Adipocyte (in vitro differentiated cells): ENCODE measurements around the gene ATRN.

Source experiments
- DNase-seq: peaks from one replicate; pipeline ENCODE4 v3.0.0-alpha.2; 2015; ENCODE audit warnings: low read depth
- H3K27me3 ChIP-seq: replicated peaks from 2 replicates; pipeline ENCODE4 v1.7.0; 2013; ENCODE audit warnings: mild to moderate bottlenecking, low read length, moderate library complexity; ENCODE audit not compliant: control insufficient read depth, insufficient read depth
- H3K36me3 ChIP-seq: 2 replicates; pipeline ENCODE4 v1.7.0; 2013; ENCODE audit warnings: low read length, mild to moderate bottlenecking, moderate library complexity; ENCODE audit not compliant: control insufficient read depth, insufficient read depth, severe bottlenecking
- H3K4me1 ChIP-seq: 2 replicates; pipeline ENCODE4 v1.7.0; 2013; ENCODE audit warnings: mild to moderate bottlenecking, low read length, moderate library complexity; ENCODE audit not compliant: control insufficient read depth, insufficient read depth
- H3K4me3 ChIP-seq: 2 replicates; pipeline ENCODE4 v1.7.0; 2013; ENCODE audit warnings: mild to moderate bottlenecking, low read length, moderate library complexity
- H3K9ac ChIP-seq: 2 replicates; pipeline ENCODE4 v1.7.0; 2013; ENCODE audit warnings: mild to moderate bottlenecking, low read length, moderate library complexity
- H3K9me3 ChIP-seq: 2 replicates; pipeline ENCODE4 v1.7.0; 2013; ENCODE audit warnings: mild to moderate bottlenecking, low read length, moderate library complexity; ENCODE audit not compliant: control insufficient read depth

ATRN gene

DNA sequence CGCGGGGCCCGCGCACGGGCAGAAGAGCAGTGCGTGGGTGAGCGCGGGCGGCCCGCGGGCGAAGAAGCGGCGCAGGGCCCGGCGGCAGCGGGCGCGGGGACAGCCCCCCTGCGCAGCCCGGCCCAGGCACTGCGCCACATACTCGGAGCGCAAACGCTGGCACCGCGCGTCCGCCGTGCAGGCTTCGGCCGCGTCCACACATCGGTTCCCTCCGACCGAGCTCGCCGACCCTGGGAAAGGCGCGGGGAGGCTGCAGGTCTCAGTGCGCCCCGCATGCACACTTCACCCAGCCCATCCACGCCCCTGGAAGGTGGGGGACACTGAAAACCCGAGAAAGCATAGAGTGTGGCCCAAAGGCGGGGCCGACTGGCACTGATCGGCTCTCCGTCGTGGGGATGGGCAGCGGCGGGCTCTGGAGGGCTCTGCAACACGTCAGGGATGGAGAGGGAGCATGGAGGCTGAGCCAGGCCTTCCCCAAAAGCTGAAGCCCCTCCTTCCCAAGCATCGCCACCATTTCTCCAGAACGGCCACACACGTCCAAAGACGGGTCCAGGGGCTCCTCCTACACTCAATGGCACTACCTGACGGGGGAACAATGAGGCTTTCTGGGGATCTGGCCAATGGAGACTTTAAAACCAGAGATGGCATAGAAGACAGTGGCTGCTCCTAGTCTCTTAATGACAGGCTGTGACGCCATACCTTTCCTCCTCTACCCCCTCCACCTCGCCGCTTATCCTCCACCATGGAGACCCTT, 190.4 kb downstream of the ATRN start:
- Histone ChIP-seq H3K27me3 (peaks cover 48% of the 10 kb centered on the region), H3K36me3 (no peaks in the 10 kb centered on the region), H3K9ac (no peak overlapping the region), H3K4me1 (no peaks in the 10 kb centered on the region), H3K4me3 (no peak overlapping the region), H3K9me3 (no peaks in the 10 kb centered on the region)
- DNase-seq: peak; percentile 14

DNA sequence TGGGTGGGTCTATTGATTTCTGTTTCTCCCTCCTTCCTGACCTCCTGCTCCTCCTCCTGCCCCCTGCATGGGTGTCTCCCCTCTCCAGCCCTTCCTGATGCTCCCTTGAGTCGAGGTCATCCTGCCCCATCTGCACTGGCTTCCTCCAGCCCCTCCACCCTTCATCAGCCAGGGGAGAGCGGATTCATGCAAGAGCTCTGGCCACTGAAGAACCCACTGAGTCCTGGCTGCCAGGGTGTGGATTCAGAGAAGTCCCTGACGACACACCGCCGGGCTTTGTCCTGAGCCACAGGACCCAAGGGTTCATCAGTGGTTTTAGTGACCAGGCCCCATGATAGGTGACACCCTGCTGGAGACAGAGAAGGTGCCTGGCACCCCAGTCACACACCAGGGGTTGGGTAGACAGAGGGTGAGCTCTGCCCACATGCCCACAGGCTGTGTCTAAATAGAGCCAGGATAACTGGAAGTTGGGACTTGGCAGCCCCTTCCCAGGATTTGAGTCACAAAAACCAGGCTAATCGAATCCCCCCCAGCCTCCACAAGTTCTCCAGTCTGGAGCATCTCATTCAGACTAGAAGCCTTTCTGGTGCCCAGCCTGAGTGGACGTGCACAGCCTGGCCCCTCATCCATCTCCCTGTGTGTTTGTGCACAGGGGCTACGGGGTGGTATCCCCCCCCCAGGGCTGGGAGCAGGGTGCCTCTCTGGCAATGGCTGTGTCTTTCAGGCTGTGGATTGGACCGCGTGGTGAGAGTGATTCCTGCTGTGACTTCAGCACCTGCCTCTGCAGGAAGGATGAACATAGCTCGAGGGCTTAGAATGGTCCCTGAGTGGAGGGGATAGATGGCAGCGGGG, 191.2 kb downstream of the ATRN start:
- H3K9me3 ChIP-seq: no peaks in the 10 kb centered on the region
- H3K9ac ChIP-seq: no peak overlapping the region
- H3K36me3 ChIP-seq: no peaks in the 10 kb centered on the region
- H3K4me3 ChIP-seq: no peak overlapping the region
- H3K27me3 ChIP-seq: peaks cover 48% of the 10 kb centered on the region
- no peak for DNase-seq
- no peaks in the 10 kb centered on the region for H3K4me1 ChIP-seq

DNA sequence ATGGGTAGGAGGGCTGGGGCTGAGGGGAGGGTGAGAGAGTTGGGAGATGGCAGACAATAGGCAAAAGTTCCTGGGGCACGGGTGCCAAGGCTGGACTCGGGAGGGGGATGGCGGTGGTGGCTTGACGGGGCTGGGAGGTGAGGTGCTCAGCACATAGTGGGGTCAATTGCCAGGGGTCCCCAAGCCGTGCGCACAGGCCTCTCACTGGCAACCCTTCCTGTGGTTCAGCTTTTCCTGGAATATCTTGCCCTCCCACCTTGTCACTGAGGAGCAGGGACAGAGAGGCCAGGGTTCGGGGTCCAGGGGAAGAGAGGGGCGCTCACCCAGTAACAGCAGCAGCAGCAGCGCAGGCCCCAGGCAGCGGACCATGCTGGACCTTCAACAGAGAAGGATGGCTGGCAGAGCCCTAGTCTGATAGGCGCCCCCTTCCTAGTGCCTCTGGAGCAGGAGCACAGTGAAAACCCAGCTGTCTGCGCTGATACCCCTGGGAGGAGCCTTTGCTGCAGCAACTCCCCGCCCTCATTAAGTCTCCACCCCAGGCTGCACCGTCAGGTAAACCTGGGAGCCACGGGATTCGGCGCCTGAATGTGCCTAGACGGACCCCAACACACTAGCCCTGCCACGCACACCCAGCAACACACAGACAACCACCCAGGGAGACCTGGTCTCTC, 192.3 kb downstream of the ATRN start, which contains the start of gene GFRA4:
TSS of gene GFRA4 (minus strand) at position 369 of the 671 bp plus-strand sequence. CDS start at position 369, 0 bp downstream.
- H3K4me1 ChIP-seq: no peaks in the 10 kb centered on the region
- no peak for DNase-seq
- no peak within 1 kb of the TSS for H3K4me3 ChIP-seq
- peaks cover 38% of the 10 kb centered on the region for H3K27me3 ChIP-seq
- H3K9ac ChIP-seq: no peak within 1 kb of the TSS
- H3K36me3 ChIP-seq: no peaks in the 10 kb centered on the region
- no peaks in the 10 kb centered on the region for H3K9me3 ChIP-seq

DNA sequence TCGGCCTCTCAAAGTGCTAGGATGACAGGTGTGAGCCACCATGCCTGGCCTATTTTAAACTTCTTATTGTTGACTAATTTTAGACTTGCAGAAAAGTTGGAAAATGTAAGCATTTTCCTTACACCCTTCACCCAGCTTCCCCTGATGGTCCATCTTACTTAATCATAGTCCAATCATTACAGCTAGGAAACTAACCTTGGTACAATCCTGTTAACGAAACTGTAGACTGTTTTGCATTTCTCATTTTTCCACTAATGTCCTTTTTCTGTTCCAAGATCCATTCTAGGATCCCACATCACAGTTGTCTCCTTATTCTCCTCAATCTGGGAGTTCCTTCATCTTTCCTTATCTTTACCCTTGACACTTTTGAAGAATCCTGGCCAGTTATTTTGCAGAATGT, 193.0 kb downstream of the ATRN start:
- no peak overlapping the region for H3K9ac ChIP-seq
- H3K9me3 ChIP-seq: no peaks in the 10 kb centered on the region
- H3K27me3 ChIP-seq: peaks cover 31% of the 10 kb centered on the region
- no peak for DNase-seq
- H3K4me1 ChIP-seq: no peaks in the 10 kb centered on the region
- H3K36me3 ChIP-seq: no peaks in the 10 kb centered on the region
- no peak overlapping the region for H3K4me3 ChIP-seq

DNA sequence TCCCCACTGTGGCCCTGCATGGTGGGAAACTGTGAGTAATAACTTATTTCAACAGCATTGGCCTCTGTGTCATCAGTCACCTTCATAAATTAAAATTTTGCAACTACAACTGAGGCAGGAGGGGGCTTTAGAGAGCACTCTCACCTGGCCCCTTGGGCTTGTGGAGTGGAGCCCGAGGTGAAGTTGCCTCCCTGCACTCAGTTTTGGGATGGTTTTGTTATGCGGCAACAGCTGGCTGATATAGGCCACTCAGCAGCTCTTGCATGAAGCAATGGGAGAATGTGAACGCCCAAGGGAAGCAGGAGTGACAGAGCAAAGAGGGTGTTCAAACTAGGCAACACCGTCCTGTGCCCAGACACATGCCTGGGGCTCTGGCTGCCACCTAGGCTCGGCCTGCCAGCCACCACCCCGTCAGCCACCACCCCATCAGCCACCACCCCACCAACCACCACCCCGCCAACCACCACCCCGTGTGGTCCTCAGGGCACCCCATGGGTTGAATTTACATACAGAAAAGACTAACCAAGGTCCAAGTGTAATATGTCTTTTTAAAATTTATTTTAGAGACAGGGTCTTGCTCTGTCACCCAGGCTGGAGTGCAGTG, 196.7 kb downstream of the ATRN start:
- DNase-seq: no peak
- H3K9ac ChIP-seq: no peak overlapping the region
- H3K4me1 ChIP-seq: no peaks in the 10 kb centered on the region
- no peak overlapping the region for H3K4me3 ChIP-seq
- H3K9me3 ChIP-seq: no peaks in the 10 kb centered on the region
- peaks cover 4% of the 10 kb centered on the region for H3K27me3 ChIP-seq
- H3K36me3 ChIP-seq: peaks cover 12% of the 10 kb centered on the region

DNA sequence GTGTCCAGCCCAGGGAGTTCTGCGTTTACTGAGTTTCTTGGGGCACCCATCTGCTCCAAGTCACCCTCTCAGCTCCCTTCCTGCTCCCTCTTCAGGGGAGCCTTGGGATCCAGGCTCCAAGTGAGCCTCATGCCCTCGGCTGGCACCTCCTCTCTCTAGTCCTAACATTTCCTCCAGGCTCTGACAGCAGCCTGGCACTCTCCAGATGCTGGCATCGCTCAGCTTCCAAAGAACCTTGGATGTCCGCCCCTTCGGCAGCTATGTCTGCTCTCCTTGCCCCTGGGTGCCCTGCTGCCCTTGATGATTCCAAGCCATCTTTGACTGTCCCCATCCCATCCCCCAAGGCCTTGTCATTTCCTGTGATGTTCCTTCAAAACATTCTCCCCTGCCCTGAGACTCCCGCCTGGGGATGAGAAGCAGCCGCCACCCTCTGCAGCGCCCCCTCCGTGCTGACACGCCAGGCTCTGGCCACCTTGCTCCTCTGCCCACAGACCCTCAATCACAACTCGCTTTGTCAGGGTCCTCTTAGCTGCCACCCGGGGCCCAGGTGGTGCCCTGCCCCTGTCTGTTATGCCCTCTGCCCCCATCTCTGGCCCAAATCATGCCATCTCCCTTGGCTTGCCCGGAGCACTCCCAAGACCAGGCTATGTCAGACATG, 199.0 kb downstream of the ATRN start:
- no peak for DNase-seq
- no peaks in the 10 kb centered on the region for H3K27me3 ChIP-seq
- no peak overlapping the region for H3K4me3 ChIP-seq
- H3K4me1 ChIP-seq: no peaks in the 10 kb centered on the region
- H3K36me3 ChIP-seq: peaks cover 16% of the 10 kb centered on the region
- no peaks in the 10 kb centered on the region for H3K9me3 ChIP-seq
- no peak overlapping the region for H3K9ac ChIP-seq

DNA sequence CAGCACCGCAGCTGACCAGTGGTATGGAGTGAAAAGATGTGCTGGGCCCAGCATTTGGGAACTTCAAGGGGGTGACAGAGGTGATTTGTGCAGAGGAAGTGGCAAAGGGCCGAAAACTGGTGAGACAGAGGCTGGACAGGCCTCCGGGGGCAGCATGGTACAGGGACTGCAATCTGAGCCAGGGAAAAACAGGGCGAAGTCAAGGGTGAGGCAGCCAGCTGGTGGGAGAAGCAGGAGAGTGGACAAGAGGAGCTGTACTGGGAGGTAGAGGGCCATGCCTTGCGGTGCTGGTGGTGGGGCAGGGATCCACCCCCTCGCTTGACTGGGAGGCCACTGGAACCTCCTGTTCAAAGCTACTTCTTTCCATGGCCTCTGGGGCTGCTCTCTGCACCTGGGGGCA, 199.7 kb downstream of the ATRN start:
- no peak overlapping the region for H3K4me3 ChIP-seq
- no peak overlapping the region for H3K9ac ChIP-seq
- peaks cover 16% of the 10 kb centered on the region for H3K36me3 ChIP-seq
- DNase-seq: peak; percentile 31
- no peaks in the 10 kb centered on the region for H3K4me1 ChIP-seq
- H3K27me3 ChIP-seq: no peaks in the 10 kb centered on the region
- H3K9me3 ChIP-seq: no peaks in the 10 kb centered on the region

DNA sequence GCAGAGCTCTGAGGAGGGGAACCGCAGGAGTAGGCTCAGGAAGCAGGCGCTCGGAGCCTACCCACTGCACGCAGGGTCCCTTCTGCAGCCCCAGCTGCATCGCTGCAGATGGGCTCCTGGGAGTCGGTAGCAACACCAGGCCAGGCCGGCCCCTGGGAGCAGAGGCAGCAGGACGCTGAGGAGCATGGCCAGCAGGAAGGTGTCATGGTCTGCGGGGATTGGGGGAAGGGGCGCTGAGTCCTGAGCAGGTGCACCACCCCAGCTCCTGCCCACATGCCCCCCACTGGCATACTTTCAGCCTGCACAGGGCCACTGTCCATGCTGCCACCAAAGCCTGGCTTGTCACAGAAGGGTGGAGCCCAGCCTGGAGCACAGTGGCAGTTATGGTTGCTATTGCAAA, 200.1 kb downstream of the ATRN start:
- H3K9me3 ChIP-seq: no peaks in the 10 kb centered on the region

DNA sequence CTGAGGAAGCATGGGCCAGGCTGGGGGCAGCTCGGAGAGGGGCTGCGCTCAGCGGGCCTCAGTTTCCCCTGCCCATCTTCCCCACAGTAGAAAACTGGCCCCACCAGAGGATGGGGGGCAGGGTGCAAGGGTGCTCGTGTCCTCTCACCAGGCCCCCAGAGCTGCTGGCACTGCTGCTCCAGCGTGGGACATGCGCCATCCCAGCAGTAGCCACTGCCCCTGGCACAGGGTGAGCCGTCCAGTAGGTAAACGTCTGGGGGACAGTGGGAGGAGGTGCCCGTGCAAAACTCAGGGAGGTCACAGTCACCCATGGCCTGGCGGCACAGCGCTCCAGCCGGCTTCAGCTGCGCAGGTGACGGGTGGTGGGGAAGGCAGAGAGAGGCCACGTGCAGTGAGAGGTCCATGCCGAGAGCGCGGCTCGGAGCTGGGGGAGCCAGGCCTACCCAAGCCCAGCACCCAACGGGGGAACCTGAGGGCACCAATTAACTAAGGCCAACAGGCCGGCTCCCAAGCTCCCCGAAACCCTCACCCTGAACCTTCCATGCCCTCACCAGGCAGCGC, 201.2 kb downstream of the ATRN start:
- Histone ChIP-seq H3K4me1 (peaks cover 4% of the 10 kb centered on the region), H3K9me3 (no peaks in the 10 kb centered on the region), H3K27me3 (no peaks in the 10 kb centered on the region), H3K9ac (no peak overlapping the region), H3K4me3 (no peak overlapping the region), H3K36me3 (peaks cover 16% of the 10 kb centered on the region)
- no peak for DNase-seq

More for the DNA sequence above, 200.1 kb downstream of the ATRN start:
- peaks cover 16% of the 10 kb centered on the region for H3K36me3 ChIP-seq
- DNase-seq: no peak
- H3K27me3 ChIP-seq: no peaks in the 10 kb centered on the region
- H3K4me1 ChIP-seq: no peaks in the 10 kb centered on the region
- H3K4me3 ChIP-seq: no peak overlapping the region
- no peak overlapping the region for H3K9ac ChIP-seq

DNA sequence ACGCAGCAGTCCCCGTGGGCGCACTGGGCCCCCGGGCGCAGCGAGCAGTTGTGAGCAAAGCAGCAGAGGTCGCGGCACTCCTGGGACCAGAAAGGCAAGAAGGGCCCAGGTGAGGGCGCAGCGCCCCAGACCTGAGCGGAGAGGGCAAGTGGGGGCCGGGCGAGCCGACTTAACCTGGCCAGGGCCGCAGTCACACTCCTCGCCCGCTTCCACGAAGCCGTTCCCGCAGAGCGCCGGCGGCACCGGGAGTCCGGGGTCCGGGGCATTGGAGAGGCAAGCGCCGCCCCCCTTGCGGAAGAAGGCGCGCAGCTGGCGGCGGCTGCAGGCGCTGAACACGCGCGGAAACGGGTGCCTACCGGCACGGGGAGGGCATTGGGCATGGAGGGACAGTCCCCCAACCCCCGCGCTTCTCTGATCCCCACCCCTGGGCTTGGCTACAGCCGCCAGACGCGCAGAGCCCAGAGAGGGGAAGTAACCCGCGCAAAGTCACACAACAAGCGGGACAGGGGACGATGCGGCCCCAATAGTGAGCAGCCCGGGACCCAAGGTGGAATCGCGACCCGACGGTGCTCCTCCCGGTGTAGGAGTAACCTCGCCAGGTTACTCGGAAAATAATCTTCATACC, 201.8 kb downstream of the ATRN start:
- no peak for DNase-seq
- Histone ChIP-seq H3K9me3 (no peaks in the 10 kb centered on the region), H3K4me3 (no peak overlapping the region)

More for the DNA sequence above, 201.8 kb downstream of the ATRN start:
- Histone ChIP-seq H3K9ac (no peak overlapping the region), H3K27me3 (no peaks in the 10 kb centered on the region), H3K36me3 (peaks cover 16% of the 10 kb centered on the region), H3K4me1 (peaks cover 10% of the 10 kb centered on the region)
